H9 (cell line): ENCODE measurements around the gene C11orf86. TPM values are rescaled to one million over a fixed set of nuclear protein-coding genes. Genes with fewer than 3 reads are reported as not detected.

Source experiments
- DNase-seq: peaks from one replicate; pipeline ENCODE4 v3.0.0-alpha.2; 2017
- H2AFZ ChIP-seq: one replicate; pipeline ENCODE4 v1.6.1; 2013; ENCODE audit warnings: mild to moderate bottlenecking, low read length, control low read depth, moderate library complexity
- H2AK5ac ChIP-seq: 2 replicates; pipeline ENCODE4 v1.6.1; 2013; ENCODE audit warnings: low read length, control low read depth, mixed read lengths; ENCODE audit not compliant: insufficient read length
- H2BK120ac ChIP-seq: one replicate; pipeline ENCODE4 v1.6.1; 2013; ENCODE audit warnings: low read depth, mild to moderate bottlenecking, low read length, control low read depth, inconsistent platforms; ENCODE audit not compliant: poor library complexity, severe bottlenecking
- H2BK12ac ChIP-seq: 2 replicates; pipeline ENCODE4 v1.6.1; 2013; ENCODE audit warnings: low read length, control low read depth, mixed read lengths, low read depth; ENCODE audit not compliant: insufficient read length
- H2BK15ac ChIP-seq: 2 replicates; pipeline ENCODE4 v1.6.1; 2013; ENCODE audit warnings: low read depth, low read length, control low read depth
- H2BK20ac ChIP-seq: one replicate; pipeline ENCODE4 v1.6.1; 2013; ENCODE audit warnings: low read depth, mild to moderate bottlenecking, low read length, control low read depth, inconsistent platforms; ENCODE audit not compliant: poor library complexity, severe bottlenecking
- H2BK5ac ChIP-seq: 2 replicates; pipeline ENCODE4 v1.6.1; 2013; ENCODE audit warnings: low read length, control low read depth, mixed read lengths; ENCODE audit not compliant: insufficient read length
- H3K14ac ChIP-seq: 2 replicates; pipeline ENCODE4 v1.6.1; 2013; ENCODE audit warnings: low read length, control low read depth; ENCODE audit not compliant: insufficient read depth
- H3K18ac ChIP-seq: 2 replicates; pipeline ENCODE4 v1.6.1; 2013; ENCODE audit warnings: low read depth, mild to moderate bottlenecking, mixed read lengths, low read length, control low read depth; ENCODE audit not compliant: insufficient read length
- H3K23ac ChIP-seq: 2 replicates; pipeline ENCODE4 v1.6.1; 2013; ENCODE audit warnings: low read length, control low read depth, mixed read lengths, low read depth; ENCODE audit not compliant: insufficient read length
- H3K23me2 ChIP-seq: 2 replicates; pipeline ENCODE4 v1.6.1; 2013; ENCODE audit warnings: low read depth, mild to moderate bottlenecking, mixed read lengths, low read length, control low read depth; ENCODE audit not compliant: insufficient read length, poor library complexity, severe bottlenecking
- H3K27ac ChIP-seq: 2 replicates; pipeline ENCODE4 v1.5.1; 2013; ENCODE audit warnings: low read length, control low read depth, mixed read lengths, low read depth; ENCODE audit not compliant: insufficient read length
- H3K27me3 ChIP-seq: 2 replicates; pipeline ENCODE4 v1.6.1; 2013; ENCODE audit warnings: low read length, control low read depth, inconsistent platforms; ENCODE audit not compliant: insufficient read depth
- H3K4ac ChIP-seq: 2 replicates; pipeline ENCODE4 v1.6.1; 2013; ENCODE audit warnings: low read depth, mild to moderate bottlenecking, control low read depth, inconsistent platforms, low read length, moderate library complexity
- H3K4me1 ChIP-seq: 2 replicates; pipeline ENCODE4 v1.6.1; 2013; ENCODE audit warnings: low read length, control low read depth, inconsistent platforms; ENCODE audit not compliant: insufficient read depth
- H3K4me2 ChIP-seq: 2 replicates; pipeline ENCODE4 v1.6.1; 2013; ENCODE audit warnings: low read length, control low read depth, mixed read lengths; ENCODE audit not compliant: insufficient read length, insufficient read depth
- H3K56ac ChIP-seq: 2 replicates; pipeline ENCODE4 v1.6.1; 2013; ENCODE audit warnings: low read depth, mild to moderate bottlenecking, mixed read lengths, low read length, control low read depth; ENCODE audit not compliant: insufficient read length
- H3K79me1 ChIP-seq: 2 replicates; pipeline ENCODE4 v1.6.1; 2013; ENCODE audit warnings: low read depth, mild to moderate bottlenecking, moderate library complexity, low read length, control low read depth, inconsistent platforms; ENCODE audit not compliant: insufficient read depth, poor library complexity, severe bottlenecking
- H3K79me2 ChIP-seq: 2 replicates; pipeline ENCODE4 v1.6.1; 2013; ENCODE audit warnings: low read length, control low read depth, inconsistent platforms; ENCODE audit not compliant: insufficient read depth
- H3K9ac ChIP-seq: 2 replicates; pipeline ENCODE4 v1.6.1; 2013; ENCODE audit warnings: low read length, control low read depth, mixed read lengths; ENCODE audit not compliant: insufficient read length; ENCODE audit errors: extremely low read depth
- H3K9me3 ChIP-seq: one replicate; pipeline ENCODE4 v1.6.1; 2013; ENCODE audit warnings: low read depth, low read length, inconsistent platforms; ENCODE audit not compliant: control insufficient read depth
- H3T11ph ChIP-seq: one replicate; pipeline ENCODE4 v1.6.1; 2013; ENCODE audit warnings: mild to moderate bottlenecking, low read length, control low read depth, inconsistent platforms
- H4K20me1 ChIP-seq: one replicate; pipeline ENCODE4 v1.6.1; 2013; ENCODE audit not compliant: control insufficient read depth, insufficient read length, insufficient read depth
- H4K5ac ChIP-seq: 2 replicates; pipeline ENCODE4 v1.6.1; 2013; ENCODE audit warnings: low read depth, mild to moderate bottlenecking, mixed read lengths, low read length, control low read depth; ENCODE audit not compliant: insufficient read length
- H4K8ac ChIP-seq: replicated peaks from 2 replicates; pipeline ENCODE4 v1.6.1; 2013; ENCODE audit warnings: low read length, control low read depth, mixed read lengths, low read depth; ENCODE audit not compliant: insufficient read length
- H4K91ac ChIP-seq: 2 replicates; pipeline ENCODE4 v1.6.1; 2013; ENCODE audit warnings: low read depth, mild to moderate bottlenecking, moderate library complexity, mixed read lengths, low read length, control low read depth; ENCODE audit not compliant: insufficient read length
- H3K27ac Mint-ChIP-seq, 3 experiments: 2 replicates in 2 of 3; 3 replicates in 1 of 3; pipeline ENCODE4 v1.8.0; 2020 to 2021; ENCODE audit warnings: mixed read lengths in 3 of 3, mild to moderate bottlenecking in 1 of 3, moderate library complexity in 1 of 3
- H3K27me3 Mint-ChIP-seq: 2 replicates; pipeline ENCODE4 v1.8.0; 2021; ENCODE audit warnings: low read depth, mild to moderate bottlenecking, moderate library complexity, mixed read lengths
- H3K36me3 Mint-ChIP-seq, 3 experiments: 2 replicates in 2 of 3; 3 replicates in 1 of 3; pipeline ENCODE4 v1.8.0; 2020 to 2021; ENCODE audit warnings: low read depth in 3 of 3, mixed read lengths in 3 of 3; ENCODE audit not compliant: insufficient read depth in 1 of 3
- H3K4me1 Mint-ChIP-seq, 2 experiments: 2 replicates each; pipeline ENCODE4 v1.8.0; 2020; ENCODE audit warnings: mixed read lengths in 2 of 2
- H3K4me3 Mint-ChIP-seq, 2 experiments: 2 replicates in 1 of 2; 3 replicates in 1 of 2; pipeline ENCODE4 v1.8.0; 2020 to 2021; ENCODE audit warnings: mild to moderate bottlenecking in 2 of 2, mixed read lengths in 2 of 2, moderate library complexity in 1 of 2
- H3K9me3 Mint-ChIP-seq, 2 experiments: 2 replicates in 1 of 2; 3 replicates in 1 of 2; pipeline ENCODE4 v1.8.0; 2020; ENCODE audit warnings: mild to moderate bottlenecking in 2 of 2, mixed read lengths in 2 of 2, moderate library complexity in 1 of 2
- WGBS: extraction: QIAGEN DNeasy Blood & Tissue Kit; methylation state at CpG from one replicate; pipeline ENCODE4 v1.1.7; 2013; ENCODE audit warnings: missing lambda C conversion rate, low lambda C conversion rate, mixed read lengths; ENCODE audit not compliant: insufficient read length; ENCODE audit errors: extremely low coverage; 5-methylcytosine and 5-hydroxymethylcytosine counted together
- total RNA-seq: library from RNA; stranded (reverse); gene quantifications from 2 replicates; pipeline ENCODE4 v1.2.1, GENCODE V29; 2021
- TF ChIP-seq, protein P1 (sequence below): fragments of 200-600 bp; sonication (generic); conservative IDR thresholded peaks from 3 replicates; pipeline ENCODE4 v1.8.0; 2021; ENCODE audit warnings: antibody characterized with exemption, mild to moderate bottlenecking

The C11orf86 gene
- total RNA-seq, 1 experiment from 2014 or later: not detected

DNA sequence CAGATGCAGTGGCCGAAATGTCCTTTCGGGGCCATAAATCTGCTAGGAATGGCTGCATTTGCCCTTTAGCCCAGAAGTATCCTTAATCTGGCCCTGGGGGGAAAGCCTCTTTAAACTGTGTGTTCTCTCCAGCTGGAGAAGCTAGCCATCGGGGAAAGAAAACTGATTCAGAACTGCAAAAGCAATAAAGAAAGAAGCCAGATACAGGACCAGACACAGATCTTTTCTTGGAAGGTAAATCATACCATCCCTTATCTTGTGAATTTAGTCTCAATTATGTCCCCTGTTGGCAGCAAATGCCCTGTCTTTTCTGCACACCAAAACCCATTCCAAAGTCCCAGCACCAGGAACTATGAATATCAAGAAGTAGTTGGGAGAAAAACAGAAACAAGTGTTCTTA is 42.6 kb upstream of the C11orf86 start:
- Histone ChIP-seq H4K91ac (no peak overlapping the region), H3K23ac (no peak overlapping the region), H2AFZ (no peak overlapping the region), H3K14ac (no peak overlapping the region), H3K9me3 (no peaks in the 10 kb centered on the region), H3K27ac (no peak overlapping the region), H3K18ac (no peak overlapping the region), H3K56ac (no peak overlapping the region), H3K23me2 (no peaks in the 10 kb centered on the region), H3K79me1 (no peaks in the 10 kb centered on the region), H3K4me1 (no peaks in the 10 kb centered on the region), H2BK12ac (no peak overlapping the region), H4K5ac (no peak overlapping the region), H3T11ph (no peak overlapping the region), H3K79me2 (no peaks in the 10 kb centered on the region), H2BK5ac (no peak overlapping the region), H2BK15ac (no peak overlapping the region), H4K20me1 (no peaks in the 10 kb centered on the region), H3K4me2 (no peak overlapping the region), H4K8ac (no peak overlapping the region), H3K27me3 (no peaks in the 10 kb centered on the region), H2BK20ac (no peak overlapping the region), H2BK120ac (no peak overlapping the region), H2AK5ac (no peak overlapping the region), H3K4ac (no peak overlapping the region), H3K9ac (no peak overlapping the region)
- Mint-ChIP-seq H3K27me3 (no peaks in the 10 kb centered on the region), H3K27ac (no peak overlapping the region), H3K4me3 (no peak overlapping the region), H3K9me3 (no peaks in the 10 kb centered on the region), H3K36me3 (no peaks in the 10 kb centered on the region; a peak in 2 of 7 replicates), H3K4me1 (peaks cover 21 to 25% of the 10 kb centered on the region in 2 experiments)
- no peak for DNase-seq
- WGBS: no CpG with 5 or more reads among the region's 3 CpGs
- TF ChIP-seq, protein P1, sequence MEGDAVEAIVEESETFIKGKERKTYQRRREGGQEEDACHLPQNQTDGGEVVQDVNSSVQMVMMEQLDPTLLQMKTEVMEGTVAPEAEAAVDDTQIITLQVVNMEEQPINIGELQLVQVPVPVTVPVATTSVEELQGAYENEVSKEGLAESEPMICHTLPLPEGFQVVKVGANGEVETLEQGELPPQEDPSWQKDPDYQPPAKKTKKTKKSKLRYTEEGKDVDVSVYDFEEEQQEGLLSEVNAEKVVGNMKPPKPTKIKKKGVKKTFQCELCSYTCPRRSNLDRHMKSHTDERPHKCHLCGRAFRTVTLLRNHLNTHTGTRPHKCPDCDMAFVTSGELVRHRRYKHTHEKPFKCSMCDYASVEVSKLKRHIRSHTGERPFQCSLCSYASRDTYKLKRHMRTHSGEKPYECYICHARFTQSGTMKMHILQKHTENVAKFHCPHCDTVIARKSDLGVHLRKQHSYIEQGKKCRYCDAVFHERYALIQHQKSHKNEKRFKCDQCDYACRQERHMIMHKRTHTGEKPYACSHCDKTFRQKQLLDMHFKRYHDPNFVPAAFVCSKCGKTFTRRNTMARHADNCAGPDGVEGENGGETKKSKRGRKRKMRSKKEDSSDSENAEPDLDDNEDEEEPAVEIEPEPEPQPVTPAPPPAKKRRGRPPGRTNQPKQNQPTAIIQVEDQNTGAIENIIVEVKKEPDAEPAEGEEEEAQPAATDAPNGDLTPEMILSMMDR: no peak
